GM12872 (cell line): ENCODE results near the gene BANP.

Experiments used
- CTCF ChIP-seq: IDR thresholded peaks from 3 replicates; pipeline ENCODE4 v1.5.1; 2011; ENCODE audit warnings: low read depth, mild to moderate bottlenecking, low read length, moderate library complexity; ENCODE audit not compliant: insufficient read depth

The BANP gene

DNA sequence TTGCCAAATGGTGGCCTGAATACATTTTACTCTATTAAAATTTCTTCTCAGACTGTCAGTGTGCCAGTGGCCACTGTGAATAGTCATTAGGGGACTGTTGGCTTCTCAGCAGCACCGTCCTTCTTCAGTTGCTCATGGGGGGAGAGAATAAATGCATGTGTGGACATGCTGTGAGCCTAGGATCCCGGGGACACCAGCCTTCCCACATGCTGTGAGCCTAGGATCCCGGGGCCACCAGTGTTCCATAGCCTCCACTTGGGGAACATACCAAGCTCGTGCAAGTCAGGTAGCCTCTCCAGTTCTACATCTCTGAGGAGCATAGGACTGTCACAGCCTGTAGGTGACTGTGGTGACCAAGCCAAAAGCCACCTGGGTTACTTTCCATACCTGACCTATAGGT is 51.5 kb downstream of the BANP start:
- no peak for TF ChIP-seq CTCF

DNA sequence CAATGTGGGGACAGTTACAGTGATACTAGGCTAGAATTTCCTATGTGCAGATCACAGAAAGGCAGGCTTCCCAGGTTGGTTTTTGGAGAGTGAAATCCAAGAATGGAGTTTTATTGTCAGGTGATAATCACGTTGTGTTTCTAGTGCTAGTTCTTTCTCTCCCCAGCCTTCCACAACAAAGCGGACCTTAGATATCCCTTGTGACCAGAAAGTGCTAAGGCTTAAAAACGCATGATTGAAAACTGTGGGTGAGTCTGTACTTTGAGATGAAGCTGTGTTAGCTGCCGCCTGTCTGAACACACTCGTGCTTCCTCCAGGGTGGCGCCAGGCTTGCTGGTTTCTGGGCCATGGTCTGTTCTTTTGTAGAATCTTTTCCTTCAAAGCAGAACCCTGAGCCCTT is 52.1 kb downstream of the BANP start:
- TF ChIP-seq CTCF, result no peak

DNA sequence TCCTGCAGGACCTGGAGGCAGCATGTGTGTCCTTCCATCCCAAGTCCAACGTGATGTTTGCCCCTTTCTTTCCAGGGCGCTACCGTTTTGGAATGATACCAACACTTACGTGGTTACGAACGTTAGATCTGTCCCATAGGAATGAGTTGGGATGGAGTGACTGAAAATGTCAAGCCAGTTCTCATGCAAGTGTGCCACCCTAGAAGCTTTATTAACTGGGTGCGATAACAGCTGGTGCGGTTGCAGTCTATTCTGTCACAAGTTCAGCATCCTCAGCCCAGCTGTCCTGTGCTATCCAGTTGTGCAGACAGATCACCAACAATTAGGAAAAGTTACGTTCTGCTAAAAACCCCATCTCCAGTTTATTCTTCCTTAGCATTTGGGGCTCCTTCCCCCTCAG is 52.5 kb downstream of the BANP start:
- no peak for TF ChIP-seq CTCF

DNA sequence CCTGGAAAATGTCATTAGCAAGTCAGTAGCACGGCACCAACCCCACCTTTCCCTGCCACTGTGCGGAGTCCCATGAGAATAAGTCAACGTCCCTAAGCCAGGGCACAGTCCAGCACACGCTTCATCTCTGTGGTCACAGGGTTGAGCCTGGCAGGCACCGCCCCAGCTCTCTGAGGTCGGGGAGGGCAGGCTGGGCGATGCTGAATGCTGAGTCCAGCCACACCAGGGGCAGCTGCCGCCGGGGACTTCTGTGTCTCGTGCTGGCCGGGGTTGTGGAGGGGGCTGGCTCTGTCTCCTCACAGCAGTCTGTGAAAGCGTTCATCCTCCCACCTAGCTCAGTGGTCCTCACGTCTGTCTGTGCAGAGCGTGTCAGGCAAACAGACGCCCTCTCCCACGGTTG is 53.2 kb downstream of the BANP start:
- no peak for TF ChIP-seq CTCF

- TF ChIP-seq CTCF, result peak; percentile 39; the same call in 1 of the 3 replicates
Observed at GRCh38 chr16:88005181-88005581, 53.9 kb downstream of the BANP start.

DNA sequence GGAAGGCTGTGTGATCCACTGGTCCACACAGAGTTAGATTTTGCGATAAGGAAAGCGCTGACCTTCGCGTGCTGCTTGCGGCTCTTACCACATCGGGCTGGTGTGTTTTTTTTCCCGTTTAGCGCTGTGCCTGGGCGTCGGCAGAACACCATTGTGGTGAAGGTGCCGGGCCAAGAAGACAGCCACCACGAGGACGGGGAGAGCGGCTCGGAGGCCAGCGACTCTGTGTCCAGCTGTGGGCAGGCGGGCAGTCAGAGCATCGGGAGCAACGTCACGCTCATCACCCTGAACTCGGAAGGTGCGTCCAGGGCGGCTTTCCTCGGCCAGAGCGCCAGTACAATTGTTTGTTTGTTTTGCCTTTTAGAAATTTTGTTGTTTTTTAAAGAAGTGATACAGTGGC is 54.7 kb downstream of the BANP start:
- no peak for TF ChIP-seq CTCF

- TF ChIP-seq CTCF, result no peak
Observed at GRCh38 chr16:88007321-88007731, 56.1 kb downstream of the BANP start.

- no peak for TF ChIP-seq CTCF
Observed at GRCh38 chr16:88008840-88009239, 57.6 kb downstream of the BANP start.
